Measurements from ENCODE around the gene REN. TPM values are rescaled to one million over a fixed set of nuclear protein-coding genes. Genes with fewer than 3 reads are reported as not detected.

The REN gene
- total RNA-seq, 1 donor from 2014 or later, result not detected

GRCh38 chr1:204206121-204206520 lies 40.0 kb upstream of the REN start:
- no peak overlapping the region for H3K4me3 Mint-ChIP-seq (ENCODE audit: unreplicated experiment)

GRCh38 chr1:204205486-204205885 lies 39.3 kb upstream of the REN start:
- TF ChIP-seq, protein P1, sequence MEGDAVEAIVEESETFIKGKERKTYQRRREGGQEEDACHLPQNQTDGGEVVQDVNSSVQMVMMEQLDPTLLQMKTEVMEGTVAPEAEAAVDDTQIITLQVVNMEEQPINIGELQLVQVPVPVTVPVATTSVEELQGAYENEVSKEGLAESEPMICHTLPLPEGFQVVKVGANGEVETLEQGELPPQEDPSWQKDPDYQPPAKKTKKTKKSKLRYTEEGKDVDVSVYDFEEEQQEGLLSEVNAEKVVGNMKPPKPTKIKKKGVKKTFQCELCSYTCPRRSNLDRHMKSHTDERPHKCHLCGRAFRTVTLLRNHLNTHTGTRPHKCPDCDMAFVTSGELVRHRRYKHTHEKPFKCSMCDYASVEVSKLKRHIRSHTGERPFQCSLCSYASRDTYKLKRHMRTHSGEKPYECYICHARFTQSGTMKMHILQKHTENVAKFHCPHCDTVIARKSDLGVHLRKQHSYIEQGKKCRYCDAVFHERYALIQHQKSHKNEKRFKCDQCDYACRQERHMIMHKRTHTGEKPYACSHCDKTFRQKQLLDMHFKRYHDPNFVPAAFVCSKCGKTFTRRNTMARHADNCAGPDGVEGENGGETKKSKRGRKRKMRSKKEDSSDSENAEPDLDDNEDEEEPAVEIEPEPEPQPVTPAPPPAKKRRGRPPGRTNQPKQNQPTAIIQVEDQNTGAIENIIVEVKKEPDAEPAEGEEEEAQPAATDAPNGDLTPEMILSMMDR (IDR thresholded peaks at IDR 0.05), result no peak
- no peak for DNase-seq (ENCODE audit: extremely low spot score, unreplicated experiment)
- Mint-ChIP-seq H3K4me1 (ENCODE audit: unreplicated experiment) (no peaks in the 10 kb centered on the region), H3K27me3 (ENCODE audit: unreplicated experiment) (peaks cover 68% of the 10 kb centered on the region), H3K27ac (ENCODE audit: unreplicated experiment) (no peak overlapping the region), H3K9me3 (ENCODE audit: unreplicated experiment) (no peaks in the 10 kb centered on the region), H3K36me3 (ENCODE audit: unreplicated experiment) (no peaks in the 10 kb centered on the region), H3K4me3 (ENCODE audit: unreplicated experiment) (no peak overlapping the region)

More at GRCh38 chr1:204206121-204206520, 40.0 kb upstream of the REN start:
- TF ChIP-seq, protein P1 (IDR thresholded peaks at IDR 0.05), result no peak
- DNase-seq (ENCODE audit: extremely low spot score, unreplicated experiment), result no peak
- Mint-ChIP-seq H3K36me3 (ENCODE audit: unreplicated experiment) (no peaks in the 10 kb centered on the region), H3K27ac (ENCODE audit: unreplicated experiment) (no peak overlapping the region), H3K27me3 (ENCODE audit: unreplicated experiment) (peaks cover 68% of the 10 kb centered on the region), H3K4me1 (ENCODE audit: unreplicated experiment) (no peaks in the 10 kb centered on the region), H3K9me3 (ENCODE audit: unreplicated experiment) (no peaks in the 10 kb centered on the region)

GRCh38 chr1:204204944-204205343 lies 38.8 kb upstream of the REN start:
- H3K4me1 Mint-ChIP-seq (ENCODE audit: unreplicated experiment), result no peaks in the 10 kb centered on the region
- H3K36me3 Mint-ChIP-seq (ENCODE audit: unreplicated experiment), result no peaks in the 10 kb centered on the region
- DNase-seq (ENCODE audit: extremely low spot score, unreplicated experiment), result no peak
- H3K4me3 Mint-ChIP-seq (ENCODE audit: unreplicated experiment), result no peak overlapping the region
- peaks cover 65% of the 10 kb centered on the region for H3K27me3 Mint-ChIP-seq (ENCODE audit: unreplicated experiment)
- TF ChIP-seq, protein P1 (IDR thresholded peaks at IDR 0.05), result no peak
- H3K27ac Mint-ChIP-seq (ENCODE audit: unreplicated experiment), result no peak overlapping the region
- H3K9me3 Mint-ChIP-seq (ENCODE audit: unreplicated experiment), result no peaks in the 10 kb centered on the region

GRCh38 chr1:204203206-204203767 lies 37.1 kb upstream of the REN start:
- H3K4me1 Mint-ChIP-seq (ENCODE audit: unreplicated experiment), result no peaks in the 10 kb centered on the region
- H3K9me3 Mint-ChIP-seq (ENCODE audit: unreplicated experiment), result no peaks in the 10 kb centered on the region
- TF ChIP-seq, protein P1 (IDR thresholded peaks at IDR 0.05), result no peak
- no peak overlapping the region for H3K27ac Mint-ChIP-seq (ENCODE audit: unreplicated experiment)
- H3K27me3 Mint-ChIP-seq (ENCODE audit: unreplicated experiment), result peaks cover 55% of the 10 kb centered on the region
- DNase-seq (ENCODE audit: extremely low spot score, unreplicated experiment), result no peak
- no peaks in the 10 kb centered on the region for H3K36me3 Mint-ChIP-seq (ENCODE audit: unreplicated experiment)
- no peak overlapping the region for H3K4me3 Mint-ChIP-seq (ENCODE audit: unreplicated experiment)

GRCh38 chr1:204202481-204202880 lies 36.3 kb upstream of the REN start:
- Mint-ChIP-seq H3K4me1 (ENCODE audit: unreplicated experiment) (no peaks in the 10 kb centered on the region), H3K27me3 (ENCODE audit: unreplicated experiment) (peaks cover 51% of the 10 kb centered on the region), H3K27ac (ENCODE audit: unreplicated experiment) (no peak overlapping the region), H3K36me3 (ENCODE audit: unreplicated experiment) (no peaks in the 10 kb centered on the region), H3K4me3 (ENCODE audit: unreplicated experiment) (no peak overlapping the region), H3K9me3 (ENCODE audit: unreplicated experiment) (no peaks in the 10 kb centered on the region)
- TF ChIP-seq, protein P1 (IDR thresholded peaks at IDR 0.05), result no peak
- no peak for DNase-seq (ENCODE audit: extremely low spot score, unreplicated experiment)
